ENCODE results near the gene PIK3CD.
"Not testable (repeated sequence)": the region's sequence is repeated elsewhere in the genome, so short reads cannot be mapped to it uniquely, and the experiment has no call there.

Gene PIK3CD

GRCh38 chr1:9624081-9624480 lies 27.4 kb upstream of the PIK3CD start:
- DNase-seq = no peak

GRCh38 chr1:9625030-9625429 lies 26.5 kb upstream of the PIK3CD start:
- not testable (repeated sequence) for DNase-seq

- no peak for DNase-seq
Observed at GRCh38 chr1:9626201-9626608, 25.3 kb upstream of the PIK3CD start.

- DNase-seq = no peak
Observed at GRCh38 chr1:9628541-9629444, 22.7 kb upstream of the PIK3CD start.

- DNase-seq = no peak
Observed at GRCh38 chr1:9629445-9630201, 21.9 kb upstream of the PIK3CD start.

- DNase-seq = no peak
Observed at GRCh38 chr1:9630331-9631111, 21.0 kb upstream of the PIK3CD start.

GRCh38 chr1:9631613-9632012 lies 19.9 kb upstream of the PIK3CD start:
- DNase-seq = no peak

- no peak for DNase-seq
Observed at GRCh38 chr1:9633493-9633892, 18.0 kb upstream of the PIK3CD start.

GRCh38 chr1:9634582-9634981 lies 16.9 kb upstream of the PIK3CD start:
- no peak for DNase-seq

- no peak for DNase-seq
Observed at GRCh38 chr1:9639227-9639626, 12.3 kb upstream of the PIK3CD start.

GRCh38 chr1:9643351-9644256 lies 7.9 kb upstream of the PIK3CD start:
- no peak for DNase-seq

GRCh38 chr1:9646037-9646436 lies 5.5 kb upstream of the PIK3CD start:
- DNase-seq = no peak

GRCh38 chr1:9648171-9648570 lies 3.4 kb upstream of the PIK3CD start:
- DNase-seq = no peak

- no peak for DNase-seq
Observed at GRCh38 chr1:9649769-9650168, 1.8 kb upstream of the PIK3CD start.

GRCh38 chr1:9651220-9651564 lies 339 bp upstream of the PIK3CD start:
- DNase-seq = no peak

GRCh38 chr1:9652379-9653209 lies 1.1 kb downstream of the PIK3CD start:
- DNase-seq = no peak

- no peak for DNase-seq
Observed at GRCh38 chr1:9653210-9653490, 1.6 kb downstream of the PIK3CD start.

GRCh38 chr1:9653491-9654050 lies 2.0 kb downstream of the PIK3CD start:
- no peak for DNase-seq

GRCh38 chr1:9654051-9654833 lies 2.7 kb downstream of the PIK3CD start:
- no peak for DNase-seq
